WTC11 (cell line): Measurements from ENCODE around the gene UBE2R2. TPM values are rescaled to one million over a fixed set of nuclear protein-coding genes. Genes with fewer than 3 reads are reported as not detected.
A peak's percentile ranks its signal among the peaks of the same experiment; 100 is the strongest.
"Not testable (repeated sequence)": the region's sequence is repeated elsewhere in the genome, so short reads cannot be mapped to it uniquely, and the experiment has no call there.

Experiments used
- ATAC-seq: fragments of 200-7000 bp; cut with Tn5 transposase; 2 replicates; pipeline ENCODE4 v1.10.0; 2021; ENCODE audit warnings: mild to moderate bottlenecking, moderate library complexity
- CTCF ChIA-PET: fragments of 300-600 bp; sonication (Branson Sonifier 250); formaldehyde crosslinking; loops from one replicate; lab custom pipeline; 2021; ENCODE audit warnings: antibody characterized with exemption; lab: Charles Lee
- POLR2A ChIA-PET: fragments of 350-600 bp; sonication (Branson Sonifier 250); formaldehyde crosslinking; loops from one replicate; lab custom pipeline; 2021; ENCODE audit warnings: antibody characterized with exemption; lab: Charles Lee
- DNase-seq: peaks from one replicate; pipeline ENCODE4 v3.0.0; 2021; ENCODE audit warnings: low spot score
- H3K27ac Mint-ChIP-seq: 2 replicates; pipeline ENCODE4 v1.8.0; 2021; ENCODE audit warnings: mixed read lengths
- H3K27me3 Mint-ChIP-seq: 2 replicates; pipeline ENCODE4 v1.8.0; 2021; ENCODE audit warnings: low read depth, mild to moderate bottlenecking, moderate library complexity, mixed read lengths
- H3K36me3 Mint-ChIP-seq: 2 replicates; pipeline ENCODE4 v1.8.0; 2021; ENCODE audit warnings: mixed read lengths
- H3K4me1 Mint-ChIP-seq: 2 replicates; pipeline ENCODE4 v1.8.0; 2022; ENCODE audit warnings: mixed read lengths
- H3K4me3 Mint-ChIP-seq: 2 replicates; pipeline ENCODE4 v1.8.0; 2021; ENCODE audit warnings: mild to moderate bottlenecking, moderate library complexity, mixed read lengths
- H3K9me3 Mint-ChIP-seq: 2 replicates; pipeline ENCODE4 v1.8.0; 2021; ENCODE audit warnings: mixed read lengths
- ATF6 ChIP-seq: sonication (generic); formaldehyde crosslinking; IDR thresholded peaks from 2 replicates; pipeline ENCODE4 v1.8.1; 2023; ENCODE audit warnings: mild to moderate bottlenecking, missing genetic modification reagents
- CBFB ChIP-seq: sonication (generic); formaldehyde crosslinking; IDR thresholded peaks from 2 replicates; pipeline ENCODE4 v1.8.1; 2022; ENCODE audit warnings: mild to moderate bottlenecking, low read depth, missing genetic modification reagents
- CDX4 ChIP-seq: fragments of 250-450 bp; sonication (Bioruptor Pico); IDR thresholded peaks from 2 replicates; pipeline ENCODE4 v1.9.0; 2021; ENCODE audit warnings: moderate library complexity, mild to moderate bottlenecking, inconsistent platforms, borderline replicate concordance
- E2F1 ChIP-seq: sonication (generic); formaldehyde crosslinking; IDR thresholded peaks from 2 replicates; pipeline ENCODE4 v1.8.0; 2022; ENCODE audit warnings: mild to moderate bottlenecking, missing genetic modification reagents
- EMX1 ChIP-seq: fragments of 250-450 bp; sonication (Bioruptor Pico); IDR thresholded peaks from 2 replicates; pipeline ENCODE4 v1.8.0; 2021; ENCODE audit warnings: mild to moderate bottlenecking
- ESRRA ChIP-seq: sonication (generic); formaldehyde crosslinking; IDR thresholded peaks from 2 replicates; pipeline ENCODE4 v1.8.1; 2022; ENCODE audit warnings: mild to moderate bottlenecking, missing genetic modification reagents, borderline replicate concordance
- FOXJ3 ChIP-seq: sonication (generic); formaldehyde crosslinking; IDR thresholded peaks from 2 replicates; pipeline ENCODE4 v1.9.0; 2021; ENCODE audit warnings: missing genetic modification reagents, mild to moderate bottlenecking, borderline replicate concordance
- FOXP1 ChIP-seq: sonication (generic); formaldehyde crosslinking; IDR thresholded peaks from 2 replicates; pipeline ENCODE4 v1.8.0; 2022; ENCODE audit warnings: missing genetic modification reagents, mild to moderate bottlenecking, moderate library complexity, borderline replicate concordance
- GABPB1 ChIP-seq: sonication (generic); formaldehyde crosslinking; IDR thresholded peaks from 2 replicates; pipeline ENCODE4 v1.8.1; 2023; ENCODE audit warnings: mild to moderate bottlenecking, missing genetic modification reagents
- GTF2I ChIP-seq: fragments of 250-450 bp; sonication (Bioruptor Pico); conservative IDR thresholded peaks from 2 replicates; pipeline ENCODE4 v1.4.0; 2021; ENCODE audit warnings: mild to moderate bottlenecking
- RELA ChIP-seq: sonication (generic); formaldehyde crosslinking; IDR thresholded peaks from 2 replicates; pipeline ENCODE4 v1.8.1; 2022; ENCODE audit warnings: missing genetic modification reagents, mild to moderate bottlenecking, borderline replicate concordance
- RORB ChIP-seq: fragments of 250-450 bp; sonication (Bioruptor Pico); IDR thresholded peaks from 2 replicates; pipeline ENCODE4 v1.9.0; 2021; ENCODE audit warnings: mild to moderate bottlenecking
- SMAD4 ChIP-seq: sonication (generic); formaldehyde crosslinking; IDR thresholded peaks from 2 replicates; pipeline ENCODE4 v1.8.0; 2022; ENCODE audit warnings: mild to moderate bottlenecking, missing genetic modification reagents
- TEAD4 ChIP-seq: sonication (generic); formaldehyde crosslinking; IDR thresholded peaks from 2 replicates; pipeline ENCODE4 v1.8.0; 2022; ENCODE audit warnings: mild to moderate bottlenecking, missing genetic modification reagents
- TP53 ChIP-seq: sonication (generic); formaldehyde crosslinking; IDR thresholded peaks from 2 replicates; pipeline ENCODE4 v1.8.1; 2023; ENCODE audit warnings: mild to moderate bottlenecking, missing genetic modification reagents
- USF1 ChIP-seq: sonication (generic); formaldehyde crosslinking; IDR thresholded peaks from 2 replicates; pipeline ENCODE4 v1.8.0; 2022; ENCODE audit warnings: mild to moderate bottlenecking, missing genetic modification reagents
- ZBTB21 ChIP-seq: sonication (generic); formaldehyde crosslinking; IDR thresholded peaks from 2 replicates; pipeline ENCODE4 v1.8.1; 2023; ENCODE audit warnings: mild to moderate bottlenecking, missing genetic modification reagents, borderline replicate concordance
- ZMAT4 ChIP-seq: fragments of 250-450 bp; sonication (Bioruptor Pico); IDR thresholded peaks from 2 replicates; pipeline ENCODE4 v1.9.0; 2021; ENCODE audit warnings: mild to moderate bottlenecking
- ZNF219 ChIP-seq: sonication (generic); formaldehyde crosslinking; IDR thresholded peaks from 2 replicates; pipeline ENCODE4 v1.8.0; 2023; ENCODE audit warnings: missing genetic modification reagents, mild to moderate bottlenecking, borderline replicate concordance
- ZNF263 ChIP-seq: sonication (generic); formaldehyde crosslinking; IDR thresholded peaks from 2 replicates; pipeline ENCODE4 v1.8.1; 2022; ENCODE audit warnings: low read depth, mild to moderate bottlenecking, moderate library complexity, missing genetic modification reagents
- ZSCAN18 ChIP-seq: fragments of 250-450 bp; sonication (Bioruptor Pico); IDR thresholded peaks from 2 replicates; pipeline ENCODE4 v2.1.2; 2022; ENCODE audit warnings: mild to moderate bottlenecking, moderate library complexity
- total RNA-seq: library from RNA; stranded (reverse); gene quantifications from 3 replicates; pipeline ENCODE4 v1.2.3, GENCODE V29; 2021
- TF ChIP-seq, protein P1 (sequence below): sonication (generic); formaldehyde crosslinking; IDR thresholded peaks from 2 replicates; pipeline ENCODE4 v1.8.1; 2022; ENCODE audit warnings: low read depth, mild to moderate bottlenecking, moderate library complexity, missing genetic modification reagents, borderline replicate concordance

The UBE2R2 gene
- total RNA-seq, 1 experiment from 2014 or later = 45.0 TPM

GRCh38 chr9:33794560-33794959, 22.4 kb upstream of the UBE2R2 start (continued):
- TF ChIP-seq E2F1 (CRISPR knock-in tag) (no peak), EMX1 (CRISPR knock-in tag) (no peak), RELA (no peak), ZNF219 (CRISPR knock-in tag) (no peak), CBFB (CRISPR knock-in tag) (no peak), ESRRA (CRISPR knock-in tag) (no peak), ZSCAN18 (CRISPR knock-in tag) (no peak)

- H3K27me3 Mint-ChIP-seq = peaks cover 5% of the 10 kb centered on the region
- DNase-seq = no peak
- H3K4me1 Mint-ChIP-seq = peaks cover 17% of the 10 kb centered on the region
- H3K4me3 Mint-ChIP-seq = no peak within 1 kb of the TSS
- no peak for ATAC-seq
- H3K9me3 Mint-ChIP-seq = peaks cover 13% of the 10 kb centered on the region
- POLR2A ChIA-PET = no interaction called here
- CTCF ChIA-PET = interaction anchor here (1.0 to 5.0 kb wide), 5 partner anchors 13 to 140 kb away, joined by 3 to 27 read pairs (median 4); no protein-coding TSS in a partner anchor
- TF ChIP-seq USF1 (CRISPR knock-in tag) (no peak), TEAD4 (CRISPR knock-in tag) (no peak), GABPB1 (peak; percentile 47; the same call in 1 of the 2 replicates), TP53 (no peak), FOXP1 (CRISPR knock-in tag) (no peak)
- peaks cover 6% of the 10 kb centered on the region; the same call in 1 of the 2 replicates for H3K36me3 Mint-ChIP-seq
- H3K27ac Mint-ChIP-seq = no peak within 1 kb of the TSS
Measured at GRCh38 chr9:33795281-33795680, 21.7 kb upstream of the UBE2R2 start, which contains the start of gene PRSS3. TSS of gene PRSS3 (plus strand) at chr9:33795561. CDS start at chr9:33795574, 13 bp downstream.

GRCh38 chr9:33795819-33796218, 21.1 kb upstream of the UBE2R2 start:
- H3K27me3 Mint-ChIP-seq = peaks cover 5% of the 10 kb centered on the region
- DNase-seq (no peak), ATAC-seq (peak; percentile 54)
- H3K9me3 Mint-ChIP-seq = peaks cover 13% of the 10 kb centered on the region
- H3K4me1 Mint-ChIP-seq = peaks cover 17% of the 10 kb centered on the region
- TF ChIP-seq CDX4 (CRISPR knock-in tag) (no peak), ZMAT4 (CRISPR knock-in tag) (no peak), ZNF263 (CRISPR knock-in tag) (no peak), RORB (CRISPR knock-in tag) (no peak), GTF2I (CRISPR knock-in tag) (no peak), ATF6 (CRISPR knock-in tag) (no peak), FOXJ3 (CRISPR knock-in tag) (no peak), SMAD4 (CRISPR knock-in tag) (no peak), ZBTB21 (CRISPR knock-in tag) (no peak)
- TF ChIP-seq, protein P1, sequence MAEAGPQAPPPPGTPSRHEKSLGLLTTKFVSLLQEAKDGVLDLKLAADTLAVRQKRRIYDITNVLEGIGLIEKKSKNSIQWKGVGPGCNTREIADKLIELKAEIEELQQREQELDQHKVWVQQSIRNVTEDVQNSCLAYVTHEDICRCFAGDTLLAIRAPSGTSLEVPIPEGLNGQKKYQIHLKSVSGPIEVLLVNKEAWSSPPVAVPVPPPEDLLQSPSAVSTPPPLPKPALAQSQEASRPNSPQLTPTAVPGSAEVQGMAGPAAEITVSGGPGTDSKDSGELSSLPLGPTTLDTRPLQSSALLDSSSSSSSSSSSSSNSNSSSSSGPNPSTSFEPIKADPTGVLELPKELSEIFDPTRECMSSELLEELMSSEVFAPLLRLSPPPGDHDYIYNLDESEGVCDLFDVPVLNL (CRISPR knock-in tag) = no peak
- no peak overlapping the region for H3K27ac Mint-ChIP-seq
- H3K4me3 Mint-ChIP-seq = no peak overlapping the region
- CTCF ChIA-PET = interaction anchor here (0.7 to 5.0 kb wide), 7 partner anchors 14 to 278 kb away, joined by 3 to 27 read pairs (median 3); no protein-coding TSS in a partner anchor
- H3K36me3 Mint-ChIP-seq = peaks cover 6% of the 10 kb centered on the region; the same call in 1 of the 2 replicates
- POLR2A ChIA-PET = no interaction called here

- H3K36me3 Mint-ChIP-seq, ATAC-seq, DNase-seq, H3K27ac Mint-ChIP-seq, H3K27me3 Mint-ChIP-seq, H3K4me3 Mint-ChIP-seq, POLR2A ChIA-PET: not testable (repeated sequence)
- CTCF ChIA-PET = interaction anchor here (1.5 to 5.0 kb wide), 3 partner anchors 17 to 173 kb away, joined by 3 to 27 read pairs (median 5); no protein-coding TSS in a partner anchor
- H3K4me1 Mint-ChIP-seq = peaks cover 17% of the 10 kb centered on the region
- peaks cover 13% of the 10 kb centered on the region for H3K9me3 Mint-ChIP-seq
Measured at GRCh38 chr9:33796679-33797078, 20.3 kb upstream of the UBE2R2 start.
